H1 (cell line): ENCODE results near the gene CDK5. TPM values are rescaled to one million over a fixed set of nuclear protein-coding genes. Genes with fewer than 3 reads are reported as not detected.
A peak's percentile ranks its signal among the peaks of the same experiment; 100 is the strongest.

Experiments used
- CTCF ChIA-PET: fragments of 300-600 bp; sonication (Branson Sonifier 250); formaldehyde crosslinking; loops from one replicate; lab custom pipeline; 2021; ENCODE audit not compliant: partially characterized antibody; lab: Charles Lee
- POLR2A ChIA-PET: fragments of 300-600 bp; sonication (Branson Sonifier 250); formaldehyde crosslinking; loops from one replicate; lab custom pipeline; 2021; ENCODE audit warnings: inconsistent platforms; ENCODE audit not compliant: partially characterized antibody; lab: Charles Lee
- DNase-seq, 2 experiments: peaks; one replicate each; pipeline versions ENCODE4 v3.0.0 to v3.0.0-alpha.2; 2010 to 2022; ENCODE audit warnings: low spot score in 2 of 2, low read depth in 1 of 2, mixed read lengths in 1 of 2
- FAIRE-seq: peaks from 2 replicates; lab custom pipeline; 2011; peaks lifted over from hg19 to GRCh38; lab: Jason Lieb, UNC
- H2AFZ ChIP-seq: 2 replicates; pipeline ENCODE4 v1.8.1; 2012; ENCODE audit warnings: low read length, inconsistent platforms
- H2AK5ac ChIP-seq: 2 replicates; pipeline ENCODE4 v1.6.1; 2013; ENCODE audit warnings: low read depth, low read length
- H2BK120ac ChIP-seq: replicated peaks from 2 replicates; pipeline ENCODE3; 2013; ENCODE audit warnings: low read depth, low read length, inconsistent platforms
- H2BK12ac ChIP-seq: 2 replicates; pipeline ENCODE4 v1.6.1; 2013; ENCODE audit warnings: low read depth, low read length
- H2BK15ac ChIP-seq: 2 replicates; pipeline ENCODE4 v1.6.1; 2013; ENCODE audit warnings: low read length
- H2BK20ac ChIP-seq: 2 replicates; pipeline ENCODE4 v1.6.1; 2013; ENCODE audit warnings: low read length
- H2BK5ac ChIP-seq: 2 replicates; pipeline ENCODE4 v1.6.1; 2013; ENCODE audit warnings: low read depth, low read length
- H3K14ac ChIP-seq: 2 replicates; pipeline ENCODE4 v1.6.1; 2013; ENCODE audit warnings: inconsistent platforms; ENCODE audit not compliant: insufficient read length
- H3K18ac ChIP-seq: 2 replicates; pipeline ENCODE4 v1.6.1; 2013; ENCODE audit warnings: low read length; ENCODE audit errors: extremely low read depth
- H3K23ac ChIP-seq: 2 replicates; pipeline ENCODE4 v1.6.1; 2013; ENCODE audit warnings: inconsistent platforms; ENCODE audit not compliant: insufficient read length
- H3K23me2 ChIP-seq: 2 replicates; pipeline ENCODE4 v1.6.1; 2013; ENCODE audit warnings: low read depth, low read length
- H3K27ac ChIP-seq: 2 replicates; pipeline ENCODE4 v1.6.1; 2011; ENCODE audit warnings: low read depth, low read length, inconsistent platforms
- H3K27me3 ChIP-seq, 4 experiments: replicated peaks in 1 of 4; 1 replicate in 1 of 4; 2 replicates in 3 of 4; pipeline versions ENCODE4 v1.6.1 to v1.8.1; 2011 to 2013; ENCODE audit warnings: low read length in 3 of 4, mild to moderate bottlenecking in 3 of 4, inconsistent platforms in 2 of 4, mixed read lengths in 2 of 4, moderate library complexity in 1 of 4; ENCODE audit not compliant: control insufficient read depth in 3 of 4, insufficient read depth in 3 of 4; ENCODE audit errors: extremely low read depth in 1 of 4
- H3K36me3 ChIP-seq, 4 experiments: 2 replicates each; pipeline versions ENCODE4 v1.6.1 to v1.8.1; 2011 to 2013; ENCODE audit warnings: mild to moderate bottlenecking in 4 of 4, low read length in 3 of 4, moderate library complexity in 2 of 4, control low read depth in 1 of 4, inconsistent platforms in 1 of 4; ENCODE audit not compliant: insufficient read depth in 4 of 4, control insufficient read depth in 2 of 4
- H3K4ac ChIP-seq: replicated peaks from 2 replicates; pipeline ENCODE3; 2013; ENCODE audit warnings: low read length, low read depth, mixed read lengths, inconsistent platforms; ENCODE audit not compliant: insufficient read length
- H3K4me1 ChIP-seq, 4 experiments: replicated peaks in 1 of 4; 1 replicate in 1 of 4; 2 replicates in 3 of 4; pipeline versions ENCODE4 v1.6.1 to v1.8.1; 2011 to 2013; ENCODE audit warnings: low read length in 3 of 4, inconsistent platforms in 2 of 4, mixed read lengths in 1 of 4; ENCODE audit not compliant: insufficient read depth in 4 of 4, control insufficient read depth in 3 of 4
- H3K4me2 ChIP-seq, 2 experiments: 2 replicates each; pipeline versions ENCODE4 v1.6.1 to v1.8.1; 2011 to 2013; ENCODE audit warnings: low read depth in 2 of 2, low read length in 2 of 2, control low read depth in 1 of 2, inconsistent platforms in 1 of 2, mild to moderate bottlenecking in 1 of 2; ENCODE audit not compliant: insufficient read depth in 1 of 2
- H3K4me3 ChIP-seq, 4 experiments: fragments of 200-600, 300-600 bp in 1 of 4; sonication (generic), shearing (Covaris generic), sonication (Bioruptor Twin) in 1 of 4; 2 replicates each; pipeline versions ENCODE4 v1.5.1 to v1.8.1; 2011 to 2016; ENCODE audit warnings: low read length in 4 of 4, low read depth in 3 of 4, control low read depth in 2 of 4, inconsistent platforms in 2 of 4, mild to moderate bottlenecking in 2 of 4, mixed read lengths in 1 of 4, moderate library complexity in 1 of 4; ENCODE audit not compliant: insufficient read depth in 2 of 4; ENCODE audit errors: extremely low read depth in 1 of 4
- H3K56ac ChIP-seq: replicated peaks from 2 replicates; pipeline ENCODE3; 2013; ENCODE audit warnings: low read depth, mild to moderate bottlenecking, mixed read lengths, low read length, inconsistent platforms; ENCODE audit not compliant: insufficient read length
- H3K79me1 ChIP-seq: 2 replicates; pipeline ENCODE4 v1.6.1; 2013; ENCODE audit warnings: low read depth, low read length, control low read depth
- H3K79me2 ChIP-seq, 2 experiments: 2 replicates each; pipeline versions ENCODE4 v1.6.1 to v1.8.1; 2012 to 2013; ENCODE audit warnings: low read length in 2 of 2, mild to moderate bottlenecking in 2 of 2, inconsistent platforms in 1 of 2; ENCODE audit not compliant: insufficient read depth in 2 of 2, control insufficient read depth in 1 of 2
- H3K9ac ChIP-seq, 4 experiments: replicated peaks in 1 of 4; 1 replicate in 1 of 4; 2 replicates in 3 of 4; pipeline versions ENCODE4 v1.6.1 to v1.8.1; 2011 to 2013; ENCODE audit warnings: low read depth in 3 of 4, low read length in 3 of 4, control low read depth in 2 of 4, mild to moderate bottlenecking in 2 of 4, moderate library complexity in 2 of 4, inconsistent platforms in 1 of 4; ENCODE audit errors: extremely low read depth in 1 of 4
- H3K9me3 ChIP-seq, 2 experiments: 2 replicates each; pipeline versions ENCODE4 v1.6.1 to v1.8.1; 2012 to 2013; ENCODE audit warnings: mild to moderate bottlenecking in 2 of 2, moderate library complexity in 2 of 2, control low read depth in 1 of 2, inconsistent platforms in 1 of 2, low read depth in 1 of 2, low read length in 1 of 2, mixed read lengths in 1 of 2; ENCODE audit not compliant: insufficient read depth in 2 of 2
- H4K20me1 ChIP-seq, 2 experiments: replicated peaks in 1 of 2; 2 replicates each; pipeline versions ENCODE3 to v1.8.1; 2011 to 2013; ENCODE audit warnings: inconsistent platforms in 2 of 2, low read length in 2 of 2, mild to moderate bottlenecking in 1 of 2; ENCODE audit not compliant: insufficient read depth in 2 of 2, control insufficient read depth in 1 of 2
- H4K5ac ChIP-seq: 2 replicates; pipeline ENCODE4 v1.6.1; 2013; ENCODE audit warnings: low read length, low read depth, mixed read lengths, inconsistent platforms; ENCODE audit not compliant: insufficient read length
- H4K8ac ChIP-seq: 2 replicates; pipeline ENCODE4 v1.8.0; 2013; ENCODE audit warnings: mild to moderate bottlenecking, moderate library complexity, low read length, inconsistent platforms; ENCODE audit not compliant: insufficient read depth; ENCODE audit errors: extremely low read depth
- H4K91ac ChIP-seq: replicated peaks from 2 replicates; pipeline ENCODE3; 2013; ENCODE audit warnings: low read length, mixed read lengths, inconsistent platforms; ENCODE audit not compliant: insufficient read length
- CEBPB ChIP-seq: IDR thresholded peaks from 2 replicates; pipeline ENCODE4 v1.6.1; 2012; ENCODE audit warnings: low read depth, low read length
- GABPA ChIP-seq: IDR thresholded peaks from 2 replicates; pipeline ENCODE4 v1.6.1; 2011; ENCODE audit warnings: mild to moderate bottlenecking, low read length, moderate library complexity, borderline replicate concordance; ENCODE audit not compliant: insufficient read depth
- SAP30 ChIP-seq: fragments of 300-600 bp; sonication (generic); IDR thresholded peaks from 2 replicates; pipeline ENCODE4 v1.7.1; 2012; ENCODE audit warnings: low read length, moderate library complexity, mild to moderate bottlenecking, inconsistent platforms; ENCODE audit not compliant: insufficient read depth, insufficient replicate concordance
- YY1 ChIP-seq: IDR thresholded peaks from 2 replicates; pipeline ENCODE4 v1.6.1; 2011; ENCODE audit warnings: low read depth, mild to moderate bottlenecking, low read length
- WGBS, 2 experiments: shearing (Covaris generic) in 1 of 2; methylation state at CpG; one replicate each; pipeline versions ENCODE4 v1.1.6 to v1.1.7; 2013 to 2015; ENCODE audit warnings: low lambda C conversion rate in 2 of 2, mixed read lengths in 2 of 2, inconsistent platforms in 1 of 2, low coverage in 1 of 2, missing lambda C conversion rate in 1 of 2; ENCODE audit not compliant: insufficient replicate concordance in 2 of 2, insufficient coverage in 1 of 2, insufficient read length in 1 of 2; ENCODE audit errors: extremely low coverage in 1 of 2, missing lambda C conversion rate in 1 of 2; 5-methylcytosine and 5-hydroxymethylcytosine counted together
- polyA plus RNA-seq, 7 experiments: library from polyadenylated mRNA; depleted of rRNA in 3 of 7; stranded (reverse) in 5 of 7; unstranded in 2 of 7; fragments of >200 nt in 5 of 7; fragments of 200-250 nt in 2 of 7; gene quantifications; 1 replicate in 5 of 7; 2 replicates in 1 of 7; 4 replicates in 1 of 7; pipeline versions ENCODE4 v1.2.1 to v1.2.3, GENCODE V29; 2011 to 2013; ENCODE audit warnings: missing spikeins in 2 of 7, mixed read lengths in 2 of 7
- total RNA-seq: library from RNA; stranded (reverse); fragmentation: NEBNext Ultra II Directional; extraction: Animal tissue kit (Norgen Biotek cat#: 25700); gene quantifications from 2 replicates; pipeline ENCODE4 v1.2.1, GENCODE V29; 2021

Gene CDK5
- total and polyA plus RNA-seq, 2 of the 8 experiments (the other 6 are each of a cell fraction or from before 2014, with no cell fraction given), result 22.8 to 37.2 TPM

GRCh38 chr7:151104411-151105235 lies 46.9 kb upstream of the CDK5 start:
- Histone ChIP-seq H4K8ac (no peak overlapping the region), H3K79me2 (peaks cover 0 to 27% of the 10 kb centered on the region in 2 experiments; a peak in 1 of 4 replicates), H3K56ac (no peak overlapping the region), H2BK12ac (peak overlapping the region; percentile 69; the same call in 1 of the 2 replicates), H3K14ac (no peak overlapping the region), H3K9me3 (no peaks in the 10 kb centered on the region), H2AFZ (no peak overlapping the region), H2BK120ac (no peak overlapping the region), H2BK20ac (no peak overlapping the region), H3K9ac (peak overlapping the region in 2 of 4 experiments; percentile 0 to 42; a peak in 3 of 7 replicates), H4K20me1 (peaks cover 9 to 36% of the 10 kb centered on the region in 2 experiments), H2AK5ac (no peak overlapping the region), H2BK15ac (no peak overlapping the region), H3K79me1 (peaks cover 12% of the 10 kb centered on the region), H3K23ac (no peak overlapping the region), H3K4me3 (peak overlapping the region in 3 of 4 experiments; percentile 5 to 38 (median 19); a peak in 5 of 8 replicates), H3K36me3 (no peaks in the 10 kb centered on the region), H3K23me2 (no peaks in the 10 kb centered on the region; the same call in 1 of the 2 replicates), H2BK5ac (peak overlapping the region; percentile 89; the same call in 1 of the 2 replicates), H3K27me3 (no peaks in the 10 kb centered on the region), H3K27ac (no peak overlapping the region; the same call in 1 of the 2 replicates), H3K4me1 (peaks cover 2 to 28% (median 16%) of the 10 kb centered on the region in 4 experiments), H3K4ac (no peak overlapping the region), H3K18ac (0 out of 2 replicates have a peak overlapping the region, but pooled peaks have one; percentile 63), H4K91ac (peak overlapping the region; percentile 20), H3K4me2 (peak overlapping the region; percentile 58 to 88), H4K5ac (no peak overlapping the region)
- ChIA-PET CTCF (interaction anchor here (0.6 to 22.4 kb wide), 10 partner anchors 9 to 1282 kb away, joined by 3 to 448 read pairs (median 4); partner anchors contain the start of genes AGAP3, CDK5 and TMUB1), POLR2A (interaction anchor here (0.8 to 1.2 kb wide), 3 partner anchors 10 to 30 kb away, joined by 3 to 4 read pairs (median 4); no protein-coding TSS in a partner anchor)
- 30% methylated on average over 23 of the region's 23 CpGs; no CpG with 5 or more reads in 1 of the 2 experiments for WGBS, 2 experiments
- DNase-seq (peak in 1 of 2 experiments; percentile 67), FAIRE-seq (peak; percentile 86)
- no peak for TF ChIP-seq YY1
- TF ChIP-seq GABPA, result no peak
- TF ChIP-seq SAP30, result no peak
- TF ChIP-seq CEBPB, result no peak
